ENCODE results near the gene GPR4.

GPR4 gene

DNA sequence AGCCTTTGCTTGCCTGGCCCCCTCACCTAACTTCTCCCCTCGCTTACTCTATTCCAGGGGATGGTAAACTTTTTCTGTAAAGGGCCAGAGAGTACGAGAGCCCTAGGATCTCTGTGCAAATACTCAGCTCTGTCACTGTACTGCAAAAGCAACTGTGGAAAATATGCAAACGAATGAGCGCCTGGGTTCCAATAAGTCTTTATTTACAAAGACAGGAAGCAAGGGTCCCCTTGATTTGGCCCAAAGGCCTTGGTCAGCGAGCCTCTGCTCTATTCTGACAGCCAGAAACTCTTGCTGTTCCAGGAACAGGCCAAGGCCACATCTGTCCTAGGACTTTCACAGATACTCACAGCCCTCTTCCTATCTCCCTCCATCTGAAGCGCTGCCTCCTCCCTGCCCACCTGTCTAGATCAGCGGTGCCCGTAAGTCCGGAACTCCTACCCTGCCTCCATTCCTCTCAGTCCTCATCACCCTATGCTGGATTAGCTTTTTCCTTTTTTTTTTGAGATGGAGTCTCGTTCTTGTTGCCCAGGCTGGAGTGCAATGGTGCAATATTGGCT is 54.7 kb downstream of the GPR4 start:
- no peak for DNase-seq

DNA sequence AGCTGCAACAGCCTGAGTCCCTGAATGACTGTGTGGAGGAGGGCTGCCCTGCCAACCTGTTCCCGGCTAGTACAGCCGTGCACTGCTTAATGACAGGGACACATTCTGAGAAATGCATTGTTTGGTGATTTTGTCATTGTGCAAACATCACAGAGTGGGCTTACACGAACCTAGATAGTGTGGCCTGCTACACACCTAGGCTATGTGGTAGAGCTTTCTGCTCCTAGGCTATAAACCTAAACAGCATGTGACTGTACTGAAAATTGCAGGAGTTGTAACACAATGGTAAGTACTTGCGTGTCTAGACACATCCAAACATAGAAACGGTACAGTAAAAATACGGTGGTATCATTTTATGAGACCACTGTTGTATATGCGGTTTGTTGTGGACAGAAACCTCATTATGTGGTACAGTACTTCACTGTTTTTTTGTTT is 59.8 kb downstream of the GPR4 start:
- DNase-seq = no peak

All from fibroblast of skin of right quadriceps (primary cell).